DMS 273 (cell line): ENCODE results near the gene MMP24.

ENCODE experiments used
- DNase-seq: peaks from one replicate; lab custom pipeline; 2025; ENCODE audit not compliant: unreplicated experiment; lab: John Stamatoyannopoulos, UW

The MMP24 gene

GRCh38 chr20:35291654-35292503 lies 65.4 kb downstream of the MMP24 start, which contains the start of gene FAM83C:
Gene FAM83C (minus strand): TSS chr20:35292425. CDS start chr20:35292304, 121 bp downstream.
- DNase-seq = no peak

GRCh38 chr20:35292504-35293285 lies 66.2 kb downstream of the MMP24 start:
- DNase-seq = no peak

GRCh38 chr20:35293303-35294292 lies 67.1 kb downstream of the MMP24 start:
- DNase-seq = no peak

GRCh38 chr20:35294293-35294685 lies 67.8 kb downstream of the MMP24 start:
- no peak for DNase-seq

- no peak for DNase-seq
These were observed 68.6 kb downstream of the MMP24 start for GRCh38 chr20:35295058-35295457.

- DNase-seq = no peak
These were observed 69.2 kb downstream of the MMP24 start for GRCh38 chr20:35295674-35296073.

- no peak for DNase-seq
These were observed 69.6 kb downstream of the MMP24 start for GRCh38 chr20:35296101-35296554.

GRCh38 chr20:35297155-35297554 lies 70.7 kb downstream of the MMP24 start:
- DNase-seq = peak; percentile 26

GRCh38 chr20:35297740-35298139 lies 71.2 kb downstream of the MMP24 start:
- no peak for DNase-seq

GRCh38 chr20:35298264-35298663 lies 71.8 kb downstream of the MMP24 start:
- no peak for DNase-seq

GRCh38 chr20:35299780-35300179 lies 73.3 kb downstream of the MMP24 start:
- peak; percentile 49 for DNase-seq

- no peak for DNase-seq
These were observed 74.2 kb downstream of the MMP24 start for GRCh38 chr20:35300469-35301262.

- no peak for DNase-seq
These were observed 74.9 kb downstream of the MMP24 start for GRCh38 chr20:35301426-35301825.

GRCh38 chr20:35302421-35303335 lies 76.2 kb downstream of the MMP24 start:
- DNase-seq = no peak

- no peak for DNase-seq
These were observed 76.9 kb downstream of the MMP24 start for GRCh38 chr20:35303382-35303734.

- DNase-seq = peak; percentile 93
These were observed 77.4 kb downstream of the MMP24 start for GRCh38 chr20:35303735-35304491.

- no peak for DNase-seq
These were observed 78.5 kb downstream of the MMP24 start for GRCh38 chr20:35304956-35305355.
